ENCODE data around the gene RFC1. TPM values are rescaled to one million over a fixed set of nuclear protein-coding genes. Genes with fewer than 3 reads are reported as not detected.

RFC1 gene
- polyA plus RNA-seq, 3 donors = 8.7 to 15.0 (median 14.6) TPM

GRCh38 chr4:39274503-39274902 lies 91.7 kb downstream of the RFC1 start:
- Histone ChIP-seq H4K20me1 (ENCODE audit: insufficient read depth, low read length) (no peaks in the 10 kb centered on the region), H3K27ac (ENCODE audit: low read depth in 1 of 2, low read length in 2 of 2) (no peak overlapping the region), H3K4me2 (replicated peaks; ENCODE audit: extremely low read depth, low read length, poor library complexity, severe bottlenecking) (no peak overlapping the region), H3K9me3 (replicated peaks in 1 of 2; ENCODE audit: control insufficient read depth in 1 of 2, insufficient read depth in 1 of 2, low read length in 2 of 2) (no peaks in the 10 kb centered on the region), H3K27me3 (ENCODE audit: control insufficient read depth in 2 of 2, insufficient read depth in 2 of 2, low read length in 2 of 2) (no peaks in the 10 kb centered on the region), H2AFZ (ENCODE audit: insufficient read depth, low read depth, low read length, poor library complexity, severe bottlenecking) (no peak overlapping the region), H3K4me3 (replicated peaks in 1 of 3; ENCODE audit: low read depth in 2 of 3, low read length in 3 of 3) (no peak overlapping the region), H3K36me3 (replicated peaks in 1 of 2; ENCODE audit: control insufficient read depth in 1 of 2, insufficient read depth in 2 of 2, low read length in 2 of 2) (no peaks in the 10 kb centered on the region), H3K9ac (ENCODE audit: insufficient read depth, low read length, poor library complexity, severe bottlenecking) (no peak overlapping the region), H3K4me1 (ENCODE audit: control insufficient read depth in 1 of 2, insufficient read depth in 2 of 2, low read length in 2 of 2) (no peaks in the 10 kb centered on the region), H3K79me2 (ENCODE audit: insufficient read depth, low read length) (no peaks in the 10 kb centered on the region)
- 100% methylated on average over 4 of the region's 4 CpGs for WGBS (ENCODE audit: insufficient coverage)
- Mint-ChIP-seq H3K9me3 (no peaks in the 10 kb centered on the region), H3K27me3 (ENCODE audit: low read depth in 3 of 3) (peaks cover 0 to under 1% (median 0%) of the 10 kb centered on the region in 3 donors), H3K27ac (no peak overlapping the region), H3K36me3 (peaks cover 6 to 8% of the 10 kb centered on the region in 2 donors), H3K4me1 (no peaks in the 10 kb centered on the region), H3K4me3 (no peak overlapping the region)
- TF ChIP-seq, protein P1, sequence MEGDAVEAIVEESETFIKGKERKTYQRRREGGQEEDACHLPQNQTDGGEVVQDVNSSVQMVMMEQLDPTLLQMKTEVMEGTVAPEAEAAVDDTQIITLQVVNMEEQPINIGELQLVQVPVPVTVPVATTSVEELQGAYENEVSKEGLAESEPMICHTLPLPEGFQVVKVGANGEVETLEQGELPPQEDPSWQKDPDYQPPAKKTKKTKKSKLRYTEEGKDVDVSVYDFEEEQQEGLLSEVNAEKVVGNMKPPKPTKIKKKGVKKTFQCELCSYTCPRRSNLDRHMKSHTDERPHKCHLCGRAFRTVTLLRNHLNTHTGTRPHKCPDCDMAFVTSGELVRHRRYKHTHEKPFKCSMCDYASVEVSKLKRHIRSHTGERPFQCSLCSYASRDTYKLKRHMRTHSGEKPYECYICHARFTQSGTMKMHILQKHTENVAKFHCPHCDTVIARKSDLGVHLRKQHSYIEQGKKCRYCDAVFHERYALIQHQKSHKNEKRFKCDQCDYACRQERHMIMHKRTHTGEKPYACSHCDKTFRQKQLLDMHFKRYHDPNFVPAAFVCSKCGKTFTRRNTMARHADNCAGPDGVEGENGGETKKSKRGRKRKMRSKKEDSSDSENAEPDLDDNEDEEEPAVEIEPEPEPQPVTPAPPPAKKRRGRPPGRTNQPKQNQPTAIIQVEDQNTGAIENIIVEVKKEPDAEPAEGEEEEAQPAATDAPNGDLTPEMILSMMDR (IDR thresholded peaks at IDR 0.05) = no peak
- intact Hi-C loops (cut with micrococcal nuclease) = no loop called here
- no peak for DNase-seq

- no peak for DNase-seq
- Histone ChIP-seq H3K4me2 (replicated peaks; ENCODE audit: extremely low read depth, low read length, poor library complexity, severe bottlenecking) (no peak overlapping the region), H3K27ac (ENCODE audit: low read depth in 1 of 2, low read length in 2 of 2) (no peak overlapping the region), H3K79me2 (ENCODE audit: insufficient read depth, low read length) (no peaks in the 10 kb centered on the region), H3K9ac (ENCODE audit: insufficient read depth, low read length, poor library complexity, severe bottlenecking) (no peak overlapping the region), H3K36me3 (replicated peaks in 1 of 2; ENCODE audit: control insufficient read depth in 1 of 2, insufficient read depth in 2 of 2, low read length in 2 of 2) (no peaks in the 10 kb centered on the region), H3K9me3 (replicated peaks in 1 of 2; ENCODE audit: control insufficient read depth in 1 of 2, insufficient read depth in 1 of 2, low read length in 2 of 2) (no peaks in the 10 kb centered on the region), H4K20me1 (ENCODE audit: insufficient read depth, low read length) (no peaks in the 10 kb centered on the region), H2AFZ (ENCODE audit: insufficient read depth, low read depth, low read length, poor library complexity, severe bottlenecking) (no peak overlapping the region), H3K27me3 (ENCODE audit: control insufficient read depth in 2 of 2, insufficient read depth in 2 of 2, low read length in 2 of 2) (no peaks in the 10 kb centered on the region), H3K4me1 (ENCODE audit: control insufficient read depth in 1 of 2, insufficient read depth in 2 of 2, low read length in 2 of 2) (no peaks in the 10 kb centered on the region), H3K4me3 (replicated peaks in 1 of 3; ENCODE audit: low read depth in 2 of 3, low read length in 3 of 3) (no peak overlapping the region)
- Mint-ChIP-seq H3K36me3 (peaks cover 2 to 5% of the 10 kb centered on the region in 2 donors), H3K4me3 (no peak overlapping the region), H3K4me1 (no peaks in the 10 kb centered on the region), H3K27me3 (ENCODE audit: low read depth in 3 of 3) (no peaks in the 10 kb centered on the region), H3K27ac (no peak overlapping the region), H3K9me3 (peaks cover 0 to 4% (median 0%) of the 10 kb centered on the region in 7 donors)
- TF ChIP-seq, protein P1 (IDR thresholded peaks at IDR 0.05) = no peak
- 100% methylated on average over 1 of the region's 2 CpGs for WGBS (ENCODE audit: insufficient coverage)
- intact Hi-C loops (cut with micrococcal nuclease) = no loop called here
Measured at GRCh38 chr4:39263895-39264294, 102.3 kb downstream of the RFC1 start.

Data from CD14-positive monocyte (primary cell).